ENCODE results near the gene TFG.

The TFG gene

GRCh38 chr3:100725935-100726513 is 16.7 kb downstream of the TFG start:
- Histone ChIP-seq H4K20me1 (ENCODE audit: insufficient read depth, low read length) (no peaks in the 10 kb centered on the region), H3K27me3 (replicated peaks; ENCODE audit: insufficient read depth, low read length) (no peaks in the 10 kb centered on the region), H3K4me1 (ENCODE audit: low read length) (peaks cover 21% of the 10 kb centered on the region), H3K36me3 (replicated peaks; ENCODE audit: insufficient read depth, low read length) (peaks cover 19% of the 10 kb centered on the region), H3K4me3 (ENCODE audit: low read length) (no peak overlapping the region), H3K27ac (ENCODE audit: low read length) (no peak overlapping the region), H3K9ac (ENCODE audit: low read length) (no peak overlapping the region), H2AFZ (ENCODE audit: low read length) (no peak overlapping the region), H3K79me2 (ENCODE audit: low read length) (peaks cover 66% of the 10 kb centered on the region), H3K9me2 (replicated peaks; ENCODE audit: insufficient read depth, low read length) (no peaks in the 10 kb centered on the region), H3K9me3 (replicated peaks; ENCODE audit: insufficient read depth, low read length) (no peaks in the 10 kb centered on the region), H3F3A (ENCODE audit: insufficient read depth, low read length) (peaks cover 16% of the 10 kb centered on the region), H3K4me2 (ENCODE audit: low read depth, low read length) (no peak overlapping the region)
- DNase-seq: no peak
- TF ChIP-seq EZH2phosphoT487 (IDR thresholded peaks at IDR 0.05; ENCODE audit: low read length) (no peak), CTCF (IDR thresholded peaks at IDR 0.05; ENCODE audit: low read length) (no peak), EZH2 (optimal IDR thresholded peaks at IDR 0.05; ENCODE audit: low read depth, low read length) (no peak)

GRCh38 chr3:100726706-100727105 is 17.4 kb downstream of the TFG start:
- no peak overlapping the region for H3K27ac ChIP-seq (ENCODE audit: low read length)
- H3F3A ChIP-seq (ENCODE audit: insufficient read depth, low read length): peaks cover 18% of the 10 kb centered on the region
- no peak overlapping the region for H2AFZ ChIP-seq (ENCODE audit: low read length)
- no peaks in the 10 kb centered on the region for H3K9me3 ChIP-seq (replicated peaks; ENCODE audit: insufficient read depth, low read length)
- H3K4me1 ChIP-seq (ENCODE audit: low read length): peaks cover 28% of the 10 kb centered on the region
- H3K79me2 ChIP-seq (ENCODE audit: low read length): peaks cover 66% of the 10 kb centered on the region
- H3K36me3 ChIP-seq (replicated peaks; ENCODE audit: insufficient read depth, low read length): peaks cover 15% of the 10 kb centered on the region; the same call in 1 of the 2 replicates
- H3K9ac ChIP-seq (ENCODE audit: low read length): no peak overlapping the region
- H3K4me3 ChIP-seq (ENCODE audit: low read length): no peak overlapping the region
- H3K4me2 ChIP-seq (ENCODE audit: low read depth, low read length): no peak overlapping the region
- H3K9me2 ChIP-seq (replicated peaks; ENCODE audit: insufficient read depth, low read length): no peaks in the 10 kb centered on the region
- H3K27me3 ChIP-seq (replicated peaks; ENCODE audit: insufficient read depth, low read length): no peaks in the 10 kb centered on the region
- DNase-seq: no peak
- H4K20me1 ChIP-seq (ENCODE audit: insufficient read depth, low read length): no peaks in the 10 kb centered on the region
- no peak for TF ChIP-seq EZH2 (optimal IDR thresholded peaks at IDR 0.05; ENCODE audit: low read depth, low read length)

GRCh38 chr3:100730524-100730923 is 21.2 kb downstream of the TFG start:
- H3K79me2 ChIP-seq (ENCODE audit: low read length): peaks cover 79% of the 10 kb centered on the region
- DNase-seq: peak; percentile 82
- no peaks in the 10 kb centered on the region for H4K20me1 ChIP-seq (ENCODE audit: insufficient read depth, low read length)
- no peaks in the 10 kb centered on the region for H3K9me3 ChIP-seq (replicated peaks; ENCODE audit: insufficient read depth, low read length)
- H3F3A ChIP-seq (ENCODE audit: insufficient read depth, low read length): peaks cover 21% of the 10 kb centered on the region
- H3K9me2 ChIP-seq (replicated peaks; ENCODE audit: insufficient read depth, low read length): no peaks in the 10 kb centered on the region
- peak overlapping the region; percentile 58; the same call in 1 of the 2 replicates for H3K27ac ChIP-seq (ENCODE audit: low read length)
- TF ChIP-seq CTCF (IDR thresholded peaks at IDR 0.05; ENCODE audit: low read length) (no peak), EZH2phosphoT487 (IDR thresholded peaks at IDR 0.05; ENCODE audit: low read length) (no peak), EZH2 (optimal IDR thresholded peaks at IDR 0.05; ENCODE audit: low read depth, low read length) (no peak)
- peaks cover 20% of the 10 kb centered on the region for H3K36me3 ChIP-seq (replicated peaks; ENCODE audit: insufficient read depth, low read length)
- peaks cover 54% of the 10 kb centered on the region for H3K4me1 ChIP-seq (ENCODE audit: low read length)
- H3K4me3 ChIP-seq (ENCODE audit: low read length): peak overlapping the region; percentile 21; the same call in 1 of the 2 replicates
- peak overlapping the region; percentile 52 for H3K4me2 ChIP-seq (ENCODE audit: low read depth, low read length)
- H3K9ac ChIP-seq (ENCODE audit: low read length): no peak overlapping the region
- H2AFZ ChIP-seq (ENCODE audit: low read length): no peak overlapping the region
- H3K27me3 ChIP-seq (replicated peaks; ENCODE audit: insufficient read depth, low read length): no peaks in the 10 kb centered on the region

GRCh38 chr3:100732435-100732834 is 23.1 kb downstream of the TFG start:
- H2AFZ ChIP-seq (ENCODE audit: low read length): no peak overlapping the region
- H3K9me2 ChIP-seq (replicated peaks; ENCODE audit: insufficient read depth, low read length): no peaks in the 10 kb centered on the region
- no peak overlapping the region for H3K4me3 ChIP-seq (ENCODE audit: low read length)
- peaks cover 72% of the 10 kb centered on the region for H3K79me2 ChIP-seq (ENCODE audit: low read length)
- no peak for DNase-seq
- H3F3A ChIP-seq (ENCODE audit: insufficient read depth, low read length): peaks cover 21% of the 10 kb centered on the region
- no peak overlapping the region for H3K9ac ChIP-seq (ENCODE audit: low read length)
- H3K27me3 ChIP-seq (replicated peaks; ENCODE audit: insufficient read depth, low read length): no peaks in the 10 kb centered on the region
- H3K4me2 ChIP-seq (ENCODE audit: low read depth, low read length): no peak overlapping the region
- H3K27ac ChIP-seq (ENCODE audit: low read length): no peak overlapping the region
- no peak for TF ChIP-seq EZH2phosphoT487 (IDR thresholded peaks at IDR 0.05; ENCODE audit: low read length)
- TF ChIP-seq CTCF (IDR thresholded peaks at IDR 0.05; ENCODE audit: low read length): no peak
- TF ChIP-seq EZH2 (optimal IDR thresholded peaks at IDR 0.05; ENCODE audit: low read depth, low read length): no peak
- peaks cover 22% of the 10 kb centered on the region for H3K36me3 ChIP-seq (replicated peaks; ENCODE audit: insufficient read depth, low read length)
- H4K20me1 ChIP-seq (ENCODE audit: insufficient read depth, low read length): no peaks in the 10 kb centered on the region
- H3K4me1 ChIP-seq (ENCODE audit: low read length): peaks cover 58% of the 10 kb centered on the region
- H3K9me3 ChIP-seq (replicated peaks; ENCODE audit: insufficient read depth, low read length): no peaks in the 10 kb centered on the region

Data from MM.1S (cell line).